NCI-H2081 (cell line): Measurements from ENCODE around the gene CRYBB3.
A peak's percentile ranks its signal among the peaks of the same experiment; 100 is the strongest.
"Not testable (repeated sequence)": the region's sequence is repeated elsewhere in the genome, so short reads cannot be mapped to it uniquely, and the experiment has no call there.

ENCODE experiments used
- DNase-seq, 2 experiments: peaks; one replicate each; lab custom pipeline; 2025; lab: John Stamatoyannopoulos, UW

CRYBB3 gene

DNA sequence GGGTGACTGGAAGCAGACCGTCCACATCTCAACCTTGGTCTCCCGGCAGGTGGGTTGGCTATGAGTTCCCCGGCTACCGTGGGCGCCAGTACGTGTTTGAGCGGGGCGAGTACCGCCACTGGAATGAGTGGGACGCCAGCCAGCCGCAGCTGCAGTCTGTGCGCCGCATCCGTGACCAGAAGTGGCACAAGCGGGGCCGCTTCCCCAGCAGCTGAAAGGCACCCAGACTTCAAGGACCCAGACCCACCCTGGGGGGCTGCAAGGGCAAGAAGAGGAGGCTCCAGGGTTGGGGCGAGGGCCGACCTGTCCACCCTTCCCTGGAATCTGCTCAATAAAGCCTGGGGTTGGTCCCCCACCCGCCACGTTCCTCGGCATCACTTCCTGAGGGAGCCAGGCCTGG is 7.3 kb downstream of the CRYBB3 start:
- DNase-seq, result no peak

DNA sequence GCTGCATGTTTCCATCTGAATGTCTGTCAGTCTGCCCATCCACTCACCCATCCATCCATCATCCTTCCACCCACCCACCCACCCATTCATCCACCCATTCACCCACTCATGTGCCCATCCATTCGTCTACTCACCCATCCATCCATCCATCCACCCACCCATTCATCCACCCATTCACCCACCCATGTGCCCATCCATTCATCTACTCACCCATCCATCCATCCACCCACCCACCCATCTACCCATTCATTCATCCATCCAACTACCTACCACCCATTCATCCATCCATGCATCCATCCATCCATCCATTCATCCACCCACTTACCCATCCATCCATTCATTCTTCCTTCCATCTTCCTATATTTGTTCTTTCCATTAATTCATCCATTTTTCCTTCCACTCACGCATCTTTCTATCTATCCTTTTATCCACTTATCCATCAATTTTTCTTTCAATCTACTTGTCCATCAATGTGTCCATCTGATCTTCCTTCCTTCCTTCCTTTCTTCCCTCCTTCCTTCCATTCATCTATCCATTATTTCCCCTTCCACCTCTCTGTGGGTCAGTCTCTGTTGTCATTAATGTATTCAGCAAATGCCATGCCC is 8.0 kb downstream of the CRYBB3 start:
- DNase-seq, result no peak

DNA sequence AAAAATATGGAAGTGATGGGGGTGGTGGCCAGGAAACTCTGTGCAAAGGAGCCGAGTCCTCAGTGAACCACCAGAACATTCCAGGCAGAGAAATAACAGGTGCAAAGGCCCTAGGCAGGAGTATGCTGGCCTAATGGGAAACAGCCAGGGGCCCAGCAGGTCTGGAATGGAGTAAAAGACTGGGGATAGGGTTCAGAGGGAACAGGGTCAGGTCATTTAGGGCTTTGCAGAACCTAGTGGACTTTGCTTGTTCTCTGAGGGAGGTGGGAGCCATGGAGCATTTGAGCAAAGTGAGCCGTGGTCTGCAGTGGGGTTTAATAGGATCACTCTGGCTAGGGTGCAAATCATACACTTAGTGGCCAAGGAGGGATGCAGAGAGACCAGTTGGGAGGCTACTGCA is 8.7 kb downstream of the CRYBB3 start:
- no peak for DNase-seq

DNA sequence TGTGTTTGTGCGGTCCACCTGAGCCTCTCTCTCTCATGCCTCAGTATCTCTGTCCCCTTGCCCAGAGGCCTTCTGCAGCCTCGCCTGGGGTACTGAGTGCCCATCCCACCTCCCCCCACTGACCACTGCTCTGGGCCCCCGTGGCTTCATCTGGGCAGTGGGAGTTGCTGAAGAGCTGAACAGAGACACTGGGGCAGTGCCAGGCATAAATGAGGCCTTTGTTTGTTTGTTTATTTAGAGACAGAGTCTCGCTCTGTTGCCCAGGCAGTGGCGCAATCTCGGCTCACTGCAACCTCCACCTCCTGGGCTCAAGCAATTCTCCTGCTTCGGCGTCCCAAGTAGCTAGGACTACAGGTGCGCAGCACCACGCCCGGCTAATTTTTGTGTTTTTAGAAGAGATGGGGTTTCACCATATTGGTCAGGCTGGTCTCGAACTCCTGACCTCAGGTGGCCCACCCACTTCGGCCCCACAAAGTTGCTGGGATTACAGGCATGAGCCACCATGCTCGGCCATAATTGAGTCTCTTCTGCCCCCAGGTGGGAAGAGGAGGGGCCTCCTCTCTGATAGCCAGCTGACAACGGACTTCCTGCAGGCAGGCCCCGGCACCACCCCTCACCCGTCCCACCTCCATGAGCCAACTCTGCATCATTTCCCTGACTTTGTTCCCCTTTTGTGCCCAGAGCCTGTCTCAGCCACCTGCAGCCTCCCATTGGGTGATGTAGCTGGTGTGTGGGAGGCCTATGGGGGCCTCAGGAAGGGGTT is 9.3 kb downstream of the CRYBB3 start:
- DNase-seq, result no peak

DNA sequence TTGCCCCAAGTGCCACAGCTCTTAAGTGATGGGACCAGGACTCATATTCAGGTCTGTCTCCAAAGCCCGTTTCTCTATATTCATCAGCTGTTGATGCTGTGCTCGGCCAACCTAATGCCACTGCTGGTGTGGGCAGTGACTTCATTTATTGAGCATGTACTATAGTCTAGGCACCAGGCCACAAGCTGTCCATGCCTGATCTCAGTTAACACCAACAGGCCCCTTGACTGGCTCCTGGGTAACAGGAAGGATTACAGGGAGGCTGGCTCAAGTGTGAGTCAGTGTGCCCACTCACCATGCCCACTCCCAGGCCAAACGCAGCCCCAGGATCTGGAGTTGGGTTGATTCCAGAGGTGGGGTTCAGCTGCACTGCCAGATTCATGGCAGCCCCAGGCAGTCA is 11.1 kb downstream of the CRYBB3 start:
- no peak for DNase-seq

DNA sequence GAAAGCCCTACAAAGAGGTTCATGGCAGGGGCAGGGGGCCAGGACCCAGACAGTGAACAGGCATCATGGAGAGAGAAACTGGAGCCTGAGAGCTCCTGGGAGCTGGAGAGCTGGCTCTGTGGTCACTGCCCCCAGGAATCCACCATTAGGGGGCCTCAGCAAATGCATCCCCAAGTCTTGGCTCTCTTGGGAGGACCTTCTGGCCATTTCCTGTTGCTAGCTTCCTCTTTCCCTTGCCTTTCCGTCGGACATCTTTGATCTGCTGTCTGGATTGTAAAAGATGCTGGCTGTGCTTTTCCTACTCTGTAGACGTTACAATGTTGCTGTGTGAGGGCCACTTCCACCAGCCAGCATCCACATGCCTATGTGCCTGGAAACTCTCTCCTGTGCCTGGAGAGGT is 12.7 kb downstream of the CRYBB3 start:
- DNase-seq, result no peak

DNA sequence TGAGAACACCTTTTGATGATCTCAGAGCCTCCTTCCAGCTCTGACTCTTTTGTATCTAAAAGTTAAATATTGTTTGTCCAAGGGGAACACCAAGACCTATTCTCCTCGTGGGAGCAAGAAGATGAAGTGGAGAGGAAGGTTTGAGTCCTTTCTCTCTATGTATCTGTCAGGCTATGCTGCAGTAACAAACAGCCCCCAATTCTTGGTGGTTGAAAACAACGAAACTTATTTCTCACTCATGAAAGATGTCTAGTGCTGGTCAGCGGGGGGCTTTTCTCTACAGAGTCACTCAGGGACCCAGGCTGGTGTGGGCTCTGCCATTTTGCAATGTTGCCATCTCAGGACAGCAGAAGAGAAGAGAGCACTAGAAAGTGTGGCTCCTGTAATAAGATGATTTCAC is 13.6 kb downstream of the CRYBB3 start:
- DNase-seq, result no peak

DNA sequence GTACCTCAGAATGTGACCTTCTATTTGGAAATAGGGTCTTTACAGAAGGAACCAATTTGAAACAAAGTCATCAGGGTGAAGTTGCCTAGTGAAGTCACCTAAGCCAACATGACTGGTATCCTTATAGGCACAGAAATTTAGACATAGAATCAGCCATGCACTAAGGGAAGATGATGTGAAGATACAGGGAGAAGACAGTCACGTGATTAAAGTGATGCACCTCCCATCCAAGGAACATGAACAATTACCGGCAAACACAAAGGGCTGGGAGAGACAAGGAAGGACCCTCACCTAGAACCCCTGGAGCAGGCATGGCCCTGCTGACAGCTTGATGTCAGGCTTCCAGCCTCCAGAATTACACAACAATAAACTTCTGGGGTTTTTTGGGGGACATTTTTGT is 16.6 kb downstream of the CRYBB3 start:
- DNase-seq, result no peak

DNA sequence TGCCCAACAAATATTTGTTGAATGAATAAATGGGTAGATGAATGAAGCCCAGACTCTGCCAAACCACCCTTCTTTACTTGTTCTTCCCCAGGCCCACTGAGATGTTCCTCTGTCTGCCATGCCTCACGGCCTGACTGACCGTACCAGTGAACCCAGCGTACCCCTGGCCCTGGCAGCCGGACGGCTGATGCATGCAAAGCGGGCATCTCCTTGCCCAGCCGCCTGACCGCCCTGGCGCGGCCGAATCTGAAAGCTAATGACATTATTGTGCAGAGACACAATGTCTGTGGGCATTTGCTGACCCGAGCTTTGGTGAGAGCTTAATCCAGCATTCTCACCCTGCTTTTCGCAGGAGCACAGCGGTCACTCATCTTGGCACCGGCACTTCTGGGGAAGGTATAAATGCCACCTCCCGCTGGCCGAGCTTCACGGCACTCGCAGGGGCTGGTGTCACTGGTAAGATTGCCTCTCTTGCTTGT is 19.6 kb downstream of the CRYBB3 start, which contains the start of gene CRYBB2:
Gene CRYBB2, plus strand, starts transcription at position 429 of the 479 bp plus-strand sequence. CDS start 1,791 bp downstream, outside the sequence.
- DNase-seq, result no peak

DNA sequence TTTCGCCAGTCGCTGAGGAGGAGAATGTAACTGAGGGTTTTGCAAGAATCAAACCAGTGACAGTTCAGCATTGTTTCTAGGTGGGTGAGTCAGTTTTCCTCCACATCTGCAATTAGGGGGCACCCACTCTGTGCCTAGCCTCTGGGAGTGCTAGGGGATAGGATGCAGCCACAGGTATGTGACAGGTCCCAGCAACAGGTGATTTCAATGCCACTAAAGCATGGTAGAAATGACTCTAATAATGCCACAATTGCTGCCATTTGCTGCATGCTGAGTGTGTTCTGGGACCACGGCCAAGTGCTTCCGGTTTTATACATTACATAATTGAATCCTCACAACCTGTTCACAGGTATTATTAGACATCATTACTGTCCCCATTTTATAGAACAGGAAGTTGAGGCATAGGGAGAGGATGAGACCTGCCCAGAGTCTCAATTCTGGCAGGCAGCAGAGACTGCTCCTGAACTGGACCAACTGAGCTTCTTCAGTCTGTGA is 20.3 kb downstream of the CRYBB3 start:
- DNase-seq, result peak; percentile 64 to 84

DNA sequence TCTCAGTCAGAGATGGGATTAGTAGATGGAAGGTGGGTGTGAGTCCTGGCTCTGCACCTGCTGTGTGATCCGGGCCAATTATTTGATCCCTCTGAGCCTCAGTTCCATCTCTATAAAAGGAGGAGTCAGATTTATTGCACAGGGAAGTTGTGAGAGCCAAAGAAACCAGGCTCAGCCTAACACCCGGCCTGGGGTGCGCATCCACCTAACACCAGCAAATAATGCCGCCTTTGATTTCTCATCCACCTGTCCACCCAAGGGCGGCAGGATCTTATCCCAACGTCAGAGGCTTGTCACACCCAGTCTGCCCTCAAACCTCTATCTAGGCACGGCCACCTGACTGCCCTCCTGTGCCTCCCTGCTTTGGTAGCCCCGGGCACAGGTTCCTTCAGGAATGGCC is 22.1 kb downstream of the CRYBB3 start:
- DNase-seq, result no peak

DNA sequence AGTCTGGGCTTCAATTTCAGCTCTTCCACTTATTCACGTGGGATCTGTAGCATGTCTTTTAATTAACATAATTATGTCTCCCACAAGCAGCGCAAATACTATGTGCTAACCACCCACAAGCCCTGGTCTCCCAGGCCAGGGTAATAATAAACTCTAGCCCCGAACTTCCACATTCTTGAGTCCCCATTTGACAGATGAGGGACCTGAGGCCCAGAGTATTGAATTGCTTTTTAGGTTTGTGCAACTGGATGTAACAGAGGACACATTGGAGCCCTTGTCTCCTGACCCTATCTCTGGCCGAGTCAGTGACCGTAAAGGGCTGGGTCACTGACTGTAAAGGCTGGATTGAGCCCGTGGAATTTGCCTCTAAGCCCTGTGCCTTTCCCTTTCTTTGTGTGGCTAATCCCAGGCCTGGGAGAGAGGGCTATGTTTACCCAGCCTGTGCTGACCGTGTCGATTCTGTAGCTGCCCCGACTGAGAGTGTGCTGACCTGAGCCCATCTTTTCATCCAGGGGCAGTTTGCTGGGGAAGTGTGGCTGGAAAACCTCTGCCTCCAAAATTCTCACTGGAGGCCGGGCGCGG is 23.7 kb downstream of the CRYBB3 start:
- no peak for DNase-seq

DNA sequence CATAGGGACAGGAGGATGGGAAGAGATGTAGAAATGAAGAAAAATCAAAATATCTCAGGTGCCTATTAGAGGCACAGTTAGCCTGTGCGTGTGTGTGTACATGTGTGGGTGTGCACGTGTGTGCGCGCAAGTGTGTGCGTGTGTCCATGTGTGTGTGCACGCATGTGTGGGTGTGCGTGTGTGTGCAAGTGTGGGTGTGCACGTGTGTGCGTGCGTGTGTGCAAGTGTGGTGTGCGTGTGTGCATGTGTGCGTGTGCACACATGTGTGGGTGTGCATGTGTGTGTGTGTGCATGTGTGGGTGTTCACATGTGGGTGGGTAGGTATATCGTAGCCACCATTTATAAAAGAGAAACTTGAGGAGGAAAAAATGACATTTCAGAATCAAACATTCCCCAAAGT is 29.2 kb downstream of the CRYBB3 start:
- no peak for DNase-seq

DNA sequence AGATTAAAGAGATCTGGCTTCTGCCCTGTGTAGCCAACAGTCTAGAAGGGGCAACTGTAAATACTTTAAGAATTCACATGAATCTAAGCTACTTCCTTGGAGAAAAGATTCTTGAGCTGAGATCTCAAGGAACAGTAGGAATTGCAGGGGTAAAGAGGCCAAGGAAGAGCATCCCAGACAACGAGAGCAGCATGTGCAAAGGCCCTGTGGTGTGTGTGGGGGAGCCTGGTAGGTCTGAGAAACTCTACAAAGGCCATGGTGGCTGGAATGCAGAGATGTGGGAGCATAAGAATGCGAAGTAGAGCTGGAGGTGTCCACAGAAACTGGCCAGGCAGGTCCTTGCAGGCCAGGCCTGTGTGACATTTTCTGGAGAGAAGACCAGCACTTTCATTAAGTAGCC is 31.1 kb downstream of the CRYBB3 start:
- not testable (repeated sequence) for DNase-seq

DNA sequence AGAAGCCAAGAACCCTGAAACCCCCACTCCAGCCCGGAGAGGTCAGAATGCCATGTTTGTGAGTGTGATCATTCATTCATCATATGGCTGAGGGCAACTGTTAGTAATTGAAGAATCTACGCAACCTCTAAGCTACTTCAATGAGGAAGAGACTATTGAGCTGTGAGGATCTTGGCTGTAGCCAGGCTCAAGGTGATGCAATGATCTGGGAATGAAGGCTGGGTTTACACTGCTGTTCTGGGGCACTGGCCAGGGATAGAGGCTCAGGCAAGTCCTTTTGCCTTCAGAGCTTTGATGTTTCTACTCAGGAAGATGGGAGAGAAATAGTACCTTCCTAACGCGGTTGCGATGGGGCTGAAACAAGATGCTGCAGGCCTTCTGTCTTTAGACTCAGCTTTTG is 32.6 kb downstream of the CRYBB3 start:
- DNase-seq, result no peak

DNA sequence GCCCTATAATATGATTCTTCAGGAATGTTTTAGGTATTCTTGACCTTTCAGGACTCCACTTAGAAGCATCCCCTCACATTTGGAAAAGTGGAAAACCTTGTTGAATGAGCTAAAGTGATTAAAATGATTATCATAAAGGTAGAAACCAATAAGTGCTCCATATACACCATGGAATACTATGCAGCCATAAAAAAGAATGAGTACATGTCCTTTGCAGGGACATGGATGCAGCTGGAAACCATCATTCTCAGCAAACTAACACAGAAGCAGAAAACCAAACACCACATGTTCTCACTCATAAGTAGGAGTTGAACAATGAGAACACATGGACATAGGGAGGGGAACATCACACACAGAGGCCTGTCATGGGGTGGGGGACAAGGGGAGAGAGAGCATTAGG is 34.0 kb downstream of the CRYBB3 start:
- not testable (repeated sequence) for DNase-seq

DNA sequence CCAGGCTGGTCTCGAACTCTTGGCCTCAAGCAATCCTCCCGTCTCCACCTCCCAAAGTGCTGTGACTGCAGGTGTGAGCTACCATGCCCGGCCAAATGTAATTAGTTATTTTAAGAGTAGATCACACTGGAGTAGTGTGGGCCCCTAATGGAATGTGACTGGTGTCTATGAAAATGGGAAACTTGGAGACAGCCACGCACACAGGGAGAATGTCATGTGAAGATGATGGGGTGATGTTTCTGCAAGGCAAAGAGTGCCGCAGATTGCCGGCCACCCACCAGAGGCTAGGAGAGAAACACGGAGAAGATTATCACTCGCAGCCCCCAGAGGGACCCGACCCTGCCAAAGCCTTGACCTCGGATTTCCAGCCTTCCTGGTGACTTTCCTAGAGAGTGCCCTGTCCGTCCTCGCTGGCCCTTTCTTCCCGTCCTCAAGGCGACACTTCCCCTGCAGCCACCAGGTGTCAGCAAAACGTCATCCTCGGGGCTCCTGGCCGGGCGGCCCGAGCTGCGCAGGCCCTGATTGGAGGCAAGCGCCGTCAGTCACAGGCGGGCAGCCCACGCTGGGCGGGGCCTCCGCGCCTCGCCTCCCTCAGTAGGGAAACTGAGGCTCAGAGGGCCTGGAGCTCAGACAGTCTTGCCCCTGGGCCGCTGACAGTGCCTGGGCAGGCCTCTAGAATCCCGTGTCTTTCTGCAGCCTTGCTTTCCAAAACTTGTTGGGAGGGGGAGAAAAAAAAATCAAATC is 36.1 kb downstream of the CRYBB3 start:
- peak; percentile 63 to 73 for DNase-seq

DNA sequence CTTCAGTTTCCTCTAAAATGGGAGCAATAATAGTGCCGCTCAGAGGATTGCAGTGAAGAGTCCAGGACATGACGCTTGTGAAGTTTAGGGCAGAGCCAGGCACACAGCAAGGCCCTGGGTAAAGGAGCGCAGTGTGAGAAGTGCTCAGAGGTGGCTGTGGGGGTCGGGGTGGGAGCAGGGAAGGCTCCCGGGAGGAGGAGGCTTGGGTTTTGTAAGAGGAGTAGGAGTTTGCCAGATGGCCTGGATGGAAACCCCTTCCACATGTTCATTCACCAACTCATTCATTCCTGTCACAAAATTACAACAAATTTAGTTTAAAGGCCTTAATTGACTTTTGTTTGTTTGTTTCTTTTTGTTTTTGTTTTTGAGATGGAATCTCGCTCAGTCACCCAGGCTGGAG is 36.8 kb downstream of the CRYBB3 start:
- no peak for DNase-seq

DNA sequence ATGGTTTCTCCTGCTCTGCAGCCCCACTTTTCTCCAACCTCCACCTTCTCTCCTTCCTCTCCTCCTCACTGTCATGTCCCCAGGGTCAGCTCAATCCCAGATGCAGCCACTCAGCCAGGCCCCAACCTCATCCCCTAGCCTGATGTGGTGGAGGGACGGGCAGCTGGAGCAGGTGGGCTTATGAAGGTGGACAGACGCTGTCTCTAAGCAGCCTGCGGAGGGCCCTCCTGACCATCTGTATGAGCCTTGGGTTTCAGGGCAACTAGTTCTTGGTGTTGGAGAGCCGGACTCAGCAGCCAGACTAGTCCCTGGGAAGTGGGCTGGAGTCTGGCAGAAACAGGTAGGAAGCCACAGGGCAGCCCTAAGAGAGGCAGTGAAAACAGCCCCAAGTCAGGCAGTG is 37.8 kb downstream of the CRYBB3 start:
- no peak for DNase-seq

DNA sequence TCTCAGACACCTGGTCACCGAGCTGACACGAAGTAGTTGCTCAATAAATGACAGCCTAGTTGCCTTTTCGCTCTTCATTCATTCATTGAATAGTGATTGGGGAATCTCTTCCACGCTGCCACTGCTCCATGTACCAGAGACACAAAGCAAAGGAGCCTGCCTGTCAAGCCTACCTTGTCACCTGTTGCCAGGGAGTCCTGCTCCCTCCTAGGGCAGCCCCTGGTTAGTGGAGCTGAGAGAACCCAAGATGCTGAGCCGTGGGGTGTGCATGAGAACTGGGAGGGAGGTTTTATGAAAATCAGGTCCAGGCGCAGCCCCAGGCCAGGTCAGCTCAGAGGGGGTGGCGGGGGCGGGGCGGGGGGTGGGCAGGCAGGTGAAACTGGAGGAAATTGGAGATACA is 38.4 kb downstream of the CRYBB3 start:
- DNase-seq, result not testable (repeated sequence)

DNA sequence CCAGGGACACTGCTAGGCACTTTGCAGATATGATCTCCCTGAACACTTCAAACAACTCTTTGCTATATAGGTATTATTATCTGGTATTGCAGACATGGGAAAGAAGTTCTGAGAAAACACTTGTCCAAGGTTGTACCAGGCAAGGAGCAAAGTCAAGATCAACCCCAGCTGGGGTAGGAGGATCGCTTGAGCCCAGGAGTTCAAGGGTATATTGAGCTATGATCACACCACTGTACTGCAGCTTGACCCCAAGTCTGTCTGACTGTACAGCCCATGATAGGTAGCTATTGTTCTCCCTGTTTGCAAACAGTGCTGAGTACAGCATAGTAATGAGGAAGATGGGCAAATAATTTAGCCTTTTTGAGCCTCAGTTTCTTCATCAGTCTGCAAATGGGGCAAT is 55.5 kb downstream of the CRYBB3 start:
- DNase-seq, result not testable (repeated sequence)
